GM21423 (cell line): ENCODE measurements around the gene ZFAND2A.
A peak's percentile ranks its signal among the peaks of the same experiment; 100 is the strongest.

Experiments
- ATAC-seq: cut with Tn5 transposase; IDR thresholded peaks from one replicate; pipeline ENCODE4 v1.9.1; 2021; ENCODE audit warnings: mild to moderate bottlenecking, moderate library complexity; ENCODE audit not compliant: unreplicated experiment

The ZFAND2A gene

DNA sequence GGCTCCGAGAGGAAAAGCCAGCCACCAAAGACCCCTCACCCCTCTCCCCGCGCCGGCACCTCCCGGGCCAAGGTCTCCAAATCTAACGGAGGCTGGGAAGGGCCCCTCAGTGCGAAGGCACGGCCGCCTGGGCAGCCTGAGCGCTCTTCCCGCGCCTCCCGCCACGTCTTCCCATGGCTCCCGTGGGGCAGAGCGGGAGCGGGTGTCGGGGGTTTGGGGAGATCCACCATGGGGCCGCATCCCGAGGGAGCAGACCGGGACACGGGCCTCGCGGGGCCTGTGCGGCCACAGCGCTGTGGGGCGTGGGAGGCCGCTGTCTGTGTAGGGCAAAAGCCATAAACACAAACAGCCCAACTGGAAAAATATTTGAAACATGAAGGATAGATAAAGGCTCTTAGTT lies 49.6 kb downstream of the ZFAND2A start:
- no peak for ATAC-seq

DNA sequence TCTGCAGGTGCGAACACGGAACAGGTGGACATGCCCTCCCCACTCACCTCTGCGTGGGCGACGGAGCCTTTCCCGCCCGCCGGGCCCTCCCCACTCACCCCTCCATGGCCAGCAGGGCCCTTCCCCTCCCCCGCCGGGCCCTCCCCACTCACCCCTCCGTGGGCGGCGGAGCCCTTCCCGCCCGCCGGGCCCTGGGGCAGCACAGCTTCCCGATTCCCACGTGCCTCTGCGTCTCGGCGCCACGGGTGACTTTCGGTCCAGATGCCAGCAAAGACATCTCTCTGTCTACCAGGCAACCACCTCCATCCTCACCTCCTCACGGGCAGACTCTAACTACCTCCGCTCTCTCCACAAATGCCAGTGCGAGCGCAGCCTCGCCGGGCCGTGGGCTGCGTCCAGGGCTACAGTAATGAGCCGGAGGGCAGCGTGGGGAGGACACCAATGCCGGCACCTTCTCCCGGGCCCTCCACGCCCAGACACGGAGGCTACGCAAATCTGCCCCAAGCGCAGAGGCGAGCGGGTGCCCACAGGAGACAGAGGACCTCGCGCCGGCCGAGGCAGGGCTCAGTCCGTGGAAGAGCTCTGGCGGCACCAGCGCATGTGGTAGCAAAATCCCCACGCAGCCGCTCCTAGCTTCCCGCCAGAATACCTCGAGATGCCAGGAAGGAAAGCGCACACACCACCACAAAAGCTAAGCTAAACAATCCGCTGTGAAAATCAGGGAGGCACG lies 50.2 kb downstream of the ZFAND2A start:
- no peak for ATAC-seq

DNA sequence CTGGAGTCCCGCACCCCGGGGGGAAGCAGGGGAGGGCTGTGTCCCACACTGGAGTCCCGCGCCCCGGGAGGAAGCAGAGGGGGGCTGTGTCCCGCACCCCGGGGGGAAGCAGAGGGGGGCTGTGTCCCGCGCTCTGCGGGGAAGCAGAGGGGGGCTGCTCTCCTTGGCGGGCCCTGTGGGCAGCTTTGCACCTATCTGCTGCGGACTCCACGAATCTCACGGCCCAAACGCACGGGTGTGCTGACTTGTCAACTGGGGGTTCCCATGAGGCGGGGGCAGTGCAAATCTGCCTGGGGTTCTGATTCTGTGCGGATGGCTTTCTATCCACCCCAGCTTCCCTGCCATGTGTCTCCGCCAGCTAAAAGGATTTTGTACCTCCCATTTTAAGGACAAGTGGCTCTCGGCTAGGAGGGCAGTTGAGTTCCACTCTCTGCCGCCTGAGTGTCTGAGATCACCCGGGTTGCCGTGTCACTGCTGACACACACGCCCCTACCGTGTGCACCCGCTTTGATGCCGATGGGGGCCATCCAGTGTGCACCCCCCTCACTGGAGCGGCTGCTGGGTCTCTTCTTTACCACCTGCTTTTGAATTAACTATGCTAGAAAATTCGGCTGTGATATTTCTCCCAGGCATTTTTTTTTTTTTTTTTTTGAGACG lies 51.6 kb downstream of the ZFAND2A start:
- ATAC-seq: no peak

DNA sequence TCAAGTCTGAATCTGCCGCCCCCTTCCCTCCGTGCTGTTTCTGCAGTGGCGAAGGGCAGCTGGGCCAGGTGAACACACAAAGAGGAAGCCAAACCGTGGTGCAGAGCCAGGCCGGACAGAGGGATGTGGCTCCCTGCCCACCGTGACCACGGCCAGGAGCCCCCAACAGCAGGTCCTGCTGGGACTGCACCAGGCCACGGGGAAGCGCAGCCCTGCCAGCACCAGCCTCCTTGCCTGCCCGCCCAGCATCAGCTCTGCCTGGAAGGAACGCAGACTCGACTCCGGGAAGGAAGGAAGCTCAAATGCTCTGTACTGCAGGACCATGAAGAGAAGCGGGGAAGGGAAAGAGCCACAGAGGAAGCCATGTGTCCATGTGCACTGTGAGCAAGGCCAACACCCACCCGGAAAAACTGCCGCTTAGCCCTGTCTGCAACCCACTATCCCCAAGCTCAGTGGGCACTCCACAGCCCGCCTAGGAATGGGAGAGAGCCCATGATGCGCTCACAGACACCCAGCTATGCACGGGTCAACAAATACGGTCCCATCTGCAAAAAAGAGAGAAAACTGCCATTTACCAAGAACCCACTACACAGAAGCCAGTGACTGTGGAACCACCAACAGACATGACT lies 53.1 kb downstream of the ZFAND2A start:
- no peak for ATAC-seq

DNA sequence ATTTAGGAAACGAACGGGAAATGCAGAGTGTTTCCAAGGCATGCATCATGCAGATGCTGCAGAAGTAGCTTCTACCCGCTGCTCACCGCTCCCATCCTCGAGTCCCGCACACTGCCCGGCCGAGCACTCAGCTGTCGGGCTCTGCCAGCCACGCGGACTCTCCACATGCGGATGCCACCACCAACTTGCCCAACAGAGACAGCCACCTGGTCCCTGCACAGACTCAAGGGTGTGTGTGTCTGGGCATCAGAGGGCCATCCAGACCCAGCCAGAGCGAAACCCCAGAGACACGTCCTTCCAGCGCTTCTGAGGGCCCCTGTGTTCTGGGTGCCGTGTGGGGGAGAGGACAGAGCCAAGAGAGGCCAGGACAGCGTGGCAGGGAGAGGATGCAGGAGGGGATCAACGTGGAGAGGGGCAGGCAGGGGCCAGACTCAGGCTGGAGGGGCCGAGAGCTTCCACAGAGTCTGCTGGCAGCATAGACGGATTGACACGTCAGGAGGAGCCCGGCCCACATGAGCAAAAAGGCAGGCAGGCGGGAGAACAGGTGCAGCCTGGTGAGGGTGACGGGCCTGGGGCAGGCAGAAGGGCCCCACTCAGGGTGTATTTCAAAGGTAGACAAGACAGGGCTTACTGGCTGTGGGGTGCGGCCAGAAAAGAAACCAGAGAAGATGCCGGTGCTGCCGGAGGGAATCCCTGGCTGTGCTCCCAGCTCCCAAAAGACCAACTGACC lies 53.8 kb downstream of the ZFAND2A start:
- ATAC-seq: no peak

DNA sequence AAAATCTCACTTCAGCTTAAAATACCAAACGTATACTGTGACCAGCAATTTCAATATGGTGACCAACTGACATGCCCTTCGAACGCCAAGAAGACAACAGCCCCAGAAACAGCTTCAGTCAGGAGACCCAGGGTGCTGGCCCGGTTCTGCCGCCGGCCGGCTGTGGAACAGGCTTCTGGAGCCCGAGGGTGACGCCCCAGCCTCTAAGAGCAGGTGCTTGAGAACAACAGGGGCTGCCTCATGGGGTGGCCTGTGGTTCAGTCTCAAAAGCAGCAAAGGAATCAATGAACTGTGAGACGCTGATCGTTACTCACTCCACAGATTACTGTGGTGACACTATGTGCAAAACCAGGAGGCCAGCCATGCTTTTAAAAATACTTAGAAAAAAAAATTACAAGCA lies 54.8 kb downstream of the ZFAND2A start:
- ATAC-seq: no peak

DNA sequence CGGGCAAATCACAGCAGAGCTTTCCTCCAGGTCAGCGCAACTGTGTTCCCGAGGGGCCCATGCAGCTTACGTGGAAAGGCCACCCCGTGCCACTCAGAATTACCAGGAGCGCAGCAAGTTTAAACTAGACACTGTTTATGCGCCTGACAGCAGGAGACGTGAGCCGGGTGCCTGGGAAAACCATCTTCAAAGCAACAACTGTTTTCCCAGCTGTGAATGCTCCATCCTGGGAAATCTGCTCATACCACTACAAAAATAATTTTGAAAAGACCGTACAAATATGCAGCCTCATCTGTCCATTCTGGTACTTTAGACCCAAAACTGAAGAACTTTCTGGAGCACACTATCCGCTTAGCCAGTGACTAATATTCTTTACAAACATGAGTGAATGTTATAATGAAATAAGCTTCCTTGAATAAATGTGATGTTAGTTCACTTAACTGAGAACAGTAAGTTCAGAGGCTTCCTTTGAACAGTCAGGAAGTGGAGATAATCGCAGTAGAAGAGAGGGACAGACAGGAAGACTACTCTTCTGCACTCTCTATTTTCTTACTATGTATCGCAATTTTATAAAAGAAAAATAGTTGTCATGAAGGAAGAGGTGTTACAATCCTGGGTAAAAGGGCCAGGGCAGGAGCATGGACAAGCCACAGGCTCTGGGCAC lies 55.3 kb downstream of the ZFAND2A start:
- no peak for ATAC-seq

DNA sequence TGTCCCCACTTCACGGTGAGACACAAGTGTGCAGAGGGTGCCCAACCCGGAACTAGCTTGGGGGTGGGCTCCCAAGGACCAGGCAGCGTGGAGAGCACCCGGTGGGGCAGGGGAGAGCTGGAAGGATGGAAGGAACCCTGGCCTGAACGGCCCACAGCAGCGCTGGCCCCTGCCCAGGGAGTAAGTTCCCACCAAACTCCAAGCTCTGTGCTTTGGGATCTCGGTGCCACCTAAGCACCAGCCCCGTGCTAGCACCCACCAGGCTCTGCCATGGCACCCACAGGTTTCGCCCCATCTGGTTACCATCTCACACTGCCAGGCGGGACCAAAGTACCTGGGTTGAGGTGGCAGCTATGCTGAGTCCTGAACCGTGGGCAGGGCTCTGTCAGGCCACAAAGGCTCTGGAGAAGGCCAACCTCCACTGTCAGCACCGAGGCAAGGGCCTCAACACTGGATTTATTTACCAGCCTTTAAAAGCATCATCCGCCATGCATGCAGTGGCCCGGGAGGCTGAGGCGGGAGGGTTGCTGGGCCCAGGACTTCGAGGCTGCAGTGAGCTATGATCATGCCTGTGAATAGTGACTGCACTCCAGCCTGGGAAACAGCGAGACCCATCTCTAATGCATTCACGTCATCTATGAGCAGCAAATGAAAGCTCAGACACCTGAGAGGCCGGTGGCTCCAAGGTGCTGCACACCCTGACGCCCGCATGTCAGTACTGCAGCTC lies 56.0 kb downstream of the ZFAND2A start:
- peak; percentile 2 for ATAC-seq

DNA sequence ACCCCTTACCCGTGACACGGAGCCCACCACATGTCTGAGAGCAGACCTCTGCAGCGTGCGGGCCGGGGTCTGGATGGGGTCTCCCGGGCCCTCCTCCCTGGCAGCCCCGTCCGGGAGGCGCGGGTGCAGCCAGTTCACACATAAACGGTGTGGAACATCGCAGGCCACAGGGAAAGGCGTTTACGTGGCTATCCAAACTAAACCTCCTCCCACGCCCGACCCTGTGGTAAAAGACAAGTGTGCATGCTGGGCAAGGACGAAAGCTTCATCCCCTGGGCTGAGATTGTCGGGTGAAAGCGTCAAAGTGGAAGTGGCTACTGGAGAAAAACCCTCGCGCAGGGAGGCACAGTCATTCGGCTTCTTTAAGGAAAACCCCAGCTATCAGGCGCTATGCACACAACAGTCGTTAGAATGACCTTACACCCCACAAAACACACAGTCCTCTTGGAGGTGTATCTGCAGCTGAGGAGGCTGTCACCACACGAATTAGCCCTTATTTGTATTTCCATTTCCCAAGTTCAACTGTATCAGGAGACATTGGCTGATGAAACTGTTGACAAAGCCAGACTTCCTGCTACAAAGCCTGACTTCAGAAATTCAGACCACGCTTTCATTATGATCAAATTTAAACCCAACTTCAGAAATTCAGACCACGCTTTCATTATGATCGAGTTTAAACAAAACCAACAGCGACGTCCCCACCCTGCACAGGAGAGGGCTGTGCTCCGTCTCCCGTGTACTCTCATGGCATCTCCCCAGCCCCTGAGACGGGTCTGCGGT lies 56.8 kb downstream of the ZFAND2A start:
- peak; percentile 56 for ATAC-seq
